GM19328 (cell line): ENCODE data around the gene PLCB3.
"Not testable (repeated sequence)": the region's sequence is repeated elsewhere in the genome, so short reads cannot be mapped to it uniquely, and the experiment has no call there.

ENCODE experiments used
- ATAC-seq: cut with Tn5 transposase; IDR thresholded peaks from one replicate; pipeline ENCODE4 v1.9.1; 2021; ENCODE audit warnings: mild to moderate bottlenecking, moderate library complexity; ENCODE audit not compliant: unreplicated experiment

PLCB3 gene

GRCh38 chr11:64303109-64304031, 52.0 kb downstream of the PLCB3 start:
- no peak for ATAC-seq

- ATAC-seq: no peak
Measured at GRCh38 chr11:64304032-64304315, 52.6 kb downstream of the PLCB3 start.

- ATAC-seq: peak; percentile 27
Measured at GRCh38 chr11:64304316-64305072, 53.2 kb downstream of the PLCB3 start.

GRCh38 chr11:64305075-64305690, 53.9 kb downstream of the PLCB3 start, which contains the start of gene ESRRA:
Gene ESRRA (plus strand): TSS chr11:64305524. CDS start chr11:64307180, 1,656 bp downstream.
- peak; percentile 59 for ATAC-seq

GRCh38 chr11:64305691-64306562, 54.6 kb downstream of the PLCB3 start:
- peak; percentile 19 for ATAC-seq

- no peak for ATAC-seq
Measured at GRCh38 chr11:64306563-64306875, 55.2 kb downstream of the PLCB3 start.

- ATAC-seq: no peak
Measured at GRCh38 chr11:64306876-64307622, 55.7 kb downstream of the PLCB3 start.

- not testable (repeated sequence) for ATAC-seq
Measured at GRCh38 chr11:64307795-64308194, 56.5 kb downstream of the PLCB3 start.

GRCh38 chr11:64312947-64313346, 61.6 kb downstream of the PLCB3 start:
- ATAC-seq: no peak

- ATAC-seq: no peak
Measured at GRCh38 chr11:64313491-64314145, 62.3 kb downstream of the PLCB3 start.

GRCh38 chr11:64314146-64314804, 62.9 kb downstream of the PLCB3 start:
- no peak for ATAC-seq

GRCh38 chr11:64314805-64315561, 63.7 kb downstream of the PLCB3 start:
- no peak for ATAC-seq

GRCh38 chr11:64315667-64316526, 64.6 kb downstream of the PLCB3 start:
- not testable (repeated sequence) for ATAC-seq

GRCh38 chr11:64316672-64317324, 65.5 kb downstream of the PLCB3 start:
- peak; percentile 1 for ATAC-seq

GRCh38 chr11:64317325-64317960, 66.1 kb downstream of the PLCB3 start, which contains the start of gene TRMT112:
Gene TRMT112 (minus strand): TSS chr11:64317559. CDS start chr11:64317526, 33 bp downstream.
- ATAC-seq: peak; percentile 74
